H7 (cell line): ENCODE measurements around the gene GLTPD2. TPM values are rescaled to one million over a fixed set of nuclear protein-coding genes. Genes with fewer than 3 reads are reported as not detected.

Experiments
- DNase-seq: peaks from one replicate; pipeline ENCODE4 v3.0.0; 2012
- H3K27me3 ChIP-seq: 2 replicates; pipeline ENCODE4 v1.6.0; 2011; ENCODE audit warnings: mild to moderate bottlenecking, low read length; ENCODE audit not compliant: control insufficient read depth, insufficient read depth
- H3K36me3 ChIP-seq: replicated peaks from 2 replicates; pipeline ENCODE4 v1.5.1; 2011; ENCODE audit warnings: low read length; ENCODE audit not compliant: control insufficient read depth, insufficient read depth
- H3K4me3 ChIP-seq: 2 replicates; pipeline ENCODE4 v1.5.1; 2011; ENCODE audit warnings: low read depth, mild to moderate bottlenecking, control low read depth, low read length, moderate library complexity; ENCODE audit not compliant: insufficient read depth
- total RNA-seq: library from RNA; depleted of rRNA; stranded (reverse); fragments of >200 nt; shearing (Covaris generic); gene quantifications from 2 replicates; pipeline ENCODE4 v1.2.3, GENCODE V29; 2014

Gene GLTPD2
- total RNA-seq, 1 experiment from 2014 or later, result not detected

DNA sequence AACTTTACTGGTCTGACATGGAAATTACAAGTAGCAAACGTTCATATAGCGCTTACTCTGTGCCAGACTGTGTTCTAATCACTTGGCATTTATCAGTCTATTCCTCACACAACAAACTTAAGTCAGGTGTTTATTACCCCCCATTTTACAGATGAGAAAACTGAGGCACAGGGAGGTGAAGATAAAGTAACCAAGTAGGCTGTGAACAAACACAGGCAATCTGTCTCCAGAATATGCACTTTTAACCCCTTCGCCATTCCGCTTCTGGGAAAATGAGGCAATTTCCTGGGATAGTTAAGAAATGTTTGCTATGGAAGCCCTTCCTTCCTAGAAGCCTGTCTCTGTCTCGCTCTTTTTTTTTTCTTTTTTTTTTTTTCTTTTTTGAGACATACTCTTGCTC, 36.8 kb upstream of the GLTPD2 start:
- DNase-seq, result no peak
- Histone ChIP-seq H3K27me3 (no peaks in the 10 kb centered on the region; the same call in 1 of the 2 replicates), H3K4me3 (no peak overlapping the region), H3K36me3 (no peaks in the 10 kb centered on the region)

DNA sequence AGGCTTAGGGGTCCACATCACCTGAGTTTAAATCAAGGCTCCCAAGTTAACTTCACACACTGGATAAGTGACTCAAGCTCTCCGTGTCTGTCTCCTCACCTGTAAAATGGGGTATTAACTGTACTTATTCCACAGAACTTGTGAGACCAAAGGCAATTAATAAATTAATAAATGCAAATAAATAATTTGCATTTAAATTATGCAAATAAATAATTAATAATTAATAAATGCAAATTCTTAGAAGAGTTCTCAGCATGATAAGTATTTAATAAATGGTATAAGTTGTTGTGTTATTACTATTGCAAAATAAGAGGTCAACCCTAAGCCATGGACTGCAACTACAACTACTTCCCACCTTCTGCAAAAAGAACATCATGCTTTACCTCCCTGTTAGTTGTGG, 35.4 kb upstream of the GLTPD2 start:
- no peak for DNase-seq
- no peaks in the 10 kb centered on the region; the same call in 1 of the 2 replicates for H3K27me3 ChIP-seq
- H3K36me3 ChIP-seq, result no peaks in the 10 kb centered on the region

DNA sequence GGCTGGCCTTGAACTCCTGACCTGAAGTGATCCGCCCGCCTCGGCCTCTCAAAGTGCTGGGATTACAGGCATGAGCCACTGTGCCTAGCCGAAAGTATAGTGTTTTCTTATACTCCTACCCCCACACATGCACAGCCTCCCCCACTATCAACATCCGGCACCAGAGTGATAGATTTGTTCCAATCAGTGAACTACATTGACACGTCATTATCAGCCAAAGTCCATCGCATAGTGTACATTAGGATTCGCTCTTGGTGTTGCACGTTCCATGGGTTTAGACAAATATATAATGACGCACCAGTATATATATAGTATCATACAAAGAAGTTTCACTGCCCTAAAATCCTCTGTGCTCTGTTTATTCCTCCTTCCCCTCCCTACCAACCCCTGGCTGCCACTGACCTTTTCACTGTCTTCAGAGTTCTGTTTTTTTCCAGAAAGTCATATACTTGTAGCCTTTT, 29.0 kb upstream of the GLTPD2 start:
- DNase-seq, result no peak
- Histone ChIP-seq H3K36me3 (no peaks in the 10 kb centered on the region), H3K4me3 (no peak overlapping the region), H3K27me3 (no peaks in the 10 kb centered on the region)

More for the DNA sequence above, 35.4 kb upstream of the GLTPD2 start:
- H3K4me3 ChIP-seq, result no peak overlapping the region

DNA sequence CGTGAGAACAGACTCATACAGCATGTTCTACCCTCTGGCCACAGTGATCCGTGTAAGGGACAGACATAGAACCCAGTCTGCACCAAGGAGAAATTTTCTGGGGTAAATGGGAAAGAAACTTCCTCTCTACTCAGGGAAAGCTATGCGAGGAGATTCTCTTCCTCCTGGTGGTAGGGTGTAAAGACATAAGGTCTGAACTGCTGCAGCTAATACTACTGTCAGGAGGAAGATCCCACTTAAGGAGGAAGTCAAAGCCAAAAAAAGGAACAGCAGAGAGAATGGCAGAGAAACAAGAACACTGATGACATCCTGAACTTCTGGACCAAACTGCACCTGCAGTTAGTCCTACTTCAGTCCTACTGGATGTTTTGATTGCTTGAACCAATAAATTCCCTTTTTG, 24.2 kb upstream of the GLTPD2 start:
- H3K36me3 ChIP-seq, result no peaks in the 10 kb centered on the region
- no peak for DNase-seq
- H3K27me3 ChIP-seq, result no peaks in the 10 kb centered on the region
- no peak overlapping the region for H3K4me3 ChIP-seq

- no peaks in the 10 kb centered on the region for H3K36me3 ChIP-seq
- no peak overlapping the region for H3K4me3 ChIP-seq
- no peaks in the 10 kb centered on the region for H3K27me3 ChIP-seq
- DNase-seq, result no peak
Measured at GRCh38 chr17:4766201-4766600, 22.6 kb upstream of the GLTPD2 start.

- no peak overlapping the region for H3K4me3 ChIP-seq
- H3K27me3 ChIP-seq, result no peaks in the 10 kb centered on the region
- no peak for DNase-seq
- H3K36me3 ChIP-seq, result no peaks in the 10 kb centered on the region
Measured at GRCh38 chr17:4766723-4767122, 22.0 kb upstream of the GLTPD2 start.

GRCh38 chr17:4768298-4768697, 20.5 kb upstream of the GLTPD2 start:
- H3K4me3 ChIP-seq, result no peak overlapping the region
- DNase-seq, result no peak
- no peaks in the 10 kb centered on the region for H3K36me3 ChIP-seq
- no peaks in the 10 kb centered on the region; the same call in 1 of the 2 replicates for H3K27me3 ChIP-seq

GRCh38 chr17:4769628-4770027, 19.1 kb upstream of the GLTPD2 start:
- Histone ChIP-seq H3K27me3 (no peaks in the 10 kb centered on the region; the same call in 1 of the 2 replicates), H3K36me3 (no peaks in the 10 kb centered on the region), H3K4me3 (no peak overlapping the region)
- DNase-seq, result no peak

DNA sequence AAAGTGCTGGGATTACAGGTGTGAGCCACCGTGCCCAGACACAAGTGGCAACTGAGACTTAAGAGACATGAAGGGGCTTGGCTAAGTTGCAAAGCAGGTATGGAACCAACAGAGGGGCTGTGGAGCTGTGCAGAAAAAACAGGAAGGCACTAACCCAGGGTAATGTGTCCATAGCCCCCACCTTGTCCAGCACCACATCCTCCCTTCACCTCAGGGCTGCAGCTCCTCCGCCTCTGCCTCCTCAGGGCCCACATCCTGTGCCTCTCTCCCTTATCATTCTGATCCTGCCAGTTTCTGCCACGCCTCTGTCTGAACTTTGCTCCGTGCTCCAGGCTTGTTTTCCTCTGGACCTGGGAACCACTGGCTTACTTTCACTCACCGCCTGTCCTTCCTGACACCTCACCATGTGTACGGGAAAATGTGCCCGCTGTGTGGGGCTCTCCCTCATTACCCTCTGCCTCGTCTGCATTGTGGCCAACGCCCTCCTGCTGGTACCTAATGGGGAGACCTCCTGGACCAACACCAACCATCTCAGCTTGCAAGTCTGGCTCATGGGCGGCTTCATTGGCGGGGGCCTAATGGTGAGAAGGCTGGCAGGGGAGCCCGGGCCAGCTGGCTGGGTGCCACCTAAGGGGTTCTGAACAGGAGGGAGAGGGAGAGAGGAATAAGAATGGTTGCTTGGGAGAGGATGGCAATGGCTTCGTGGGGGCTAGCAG, 17.1 kb upstream of the GLTPD2 start, which contains the start of gene TM4SF5:
Gene TM4SF5 (plus strand): TSS at position 368 of the 716 bp plus-strand sequence. CDS start 37 bp downstream, at position 405.
- H3K4me3 ChIP-seq, result no peak within 1 kb of the TSS
- H3K36me3 ChIP-seq, result no peaks in the 10 kb centered on the region
- DNase-seq, result peak; percentile 22
- H3K27me3 ChIP-seq, result no peaks in the 10 kb centered on the region; the same call in 1 of the 2 replicates

- DNase-seq, result peak; percentile 26
- Histone ChIP-seq H3K36me3 (no peaks in the 10 kb centered on the region), H3K27me3 (no peaks in the 10 kb centered on the region; the same call in 1 of the 2 replicates), H3K4me3 (no peak overlapping the region)
Measured at GRCh38 chr17:4772235-4772613, 16.5 kb upstream of the GLTPD2 start.

DNA sequence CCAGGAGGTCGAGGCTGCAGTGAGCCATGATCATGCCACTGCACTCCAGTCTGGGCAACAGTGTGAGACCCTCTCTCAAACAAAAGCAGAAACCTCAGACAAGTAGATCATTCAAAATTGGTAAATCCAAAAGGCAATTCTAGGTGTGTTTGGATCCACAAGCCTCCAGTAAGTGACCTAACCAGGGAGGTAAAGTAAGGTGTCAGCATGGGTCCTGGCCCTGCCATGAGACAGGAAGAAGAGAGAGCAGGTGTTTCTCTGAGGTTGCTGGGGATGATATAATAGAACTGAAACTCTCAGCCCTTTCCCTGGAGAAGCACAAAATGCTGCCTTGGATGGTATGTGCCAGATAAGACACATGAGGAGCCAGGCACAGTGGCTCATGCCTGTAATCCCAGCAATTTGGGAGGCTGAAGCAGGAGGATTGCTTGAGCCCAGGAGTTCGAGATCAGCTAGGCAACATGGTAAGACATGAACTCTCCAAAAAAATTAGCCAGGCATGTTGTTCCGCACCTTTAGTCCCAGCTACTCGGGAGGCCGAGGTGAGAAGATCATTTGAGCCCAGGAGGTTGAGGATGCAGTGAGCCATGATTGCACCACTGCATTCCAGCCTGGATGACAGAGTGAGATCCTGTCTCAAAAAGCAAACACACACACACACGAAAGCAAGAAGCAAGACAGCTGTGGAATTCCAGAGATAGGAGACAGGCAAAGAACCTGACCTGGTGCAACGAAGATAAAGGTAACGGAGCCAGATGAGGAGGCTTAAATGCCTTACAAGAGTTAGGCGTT, 10.6 kb upstream of the GLTPD2 start:
- no peak for DNase-seq
- H3K36me3 ChIP-seq, result no peaks in the 10 kb centered on the region

GRCh38 chr17:4780325-4780955, 8.3 kb upstream of the GLTPD2 start:
- no peak for DNase-seq
- no peaks in the 10 kb centered on the region for H3K36me3 ChIP-seq
- no peak overlapping the region for H3K4me3 ChIP-seq
- H3K27me3 ChIP-seq, result peaks cover 2% of the 10 kb centered on the region; the same call in 1 of the 2 replicates

More for the DNA sequence above, 10.6 kb upstream of the GLTPD2 start:
- peaks cover 2% of the 10 kb centered on the region; the same call in 1 of the 2 replicates for H3K27me3 ChIP-seq
- no peak overlapping the region for H3K4me3 ChIP-seq

- DNase-seq, result peak; percentile 71
- peaks cover 2% of the 10 kb centered on the region; the same call in 1 of the 2 replicates for H3K27me3 ChIP-seq
- no peak overlapping the region for H3K4me3 ChIP-seq
- no peaks in the 10 kb centered on the region for H3K36me3 ChIP-seq
Measured at GRCh38 chr17:4782652-4783051, 6.1 kb upstream of the GLTPD2 start.

- Histone ChIP-seq H3K27me3 (peaks cover 26% of the 10 kb centered on the region), H3K36me3 (no peaks in the 10 kb centered on the region), H3K4me3 (no peak overlapping the region)
- peak; percentile 56 for DNase-seq
Measured at GRCh38 chr17:4785311-4786105, 3.3 kb upstream of the GLTPD2 start.
